ENCODE data around the gene ALDH2.

The ALDH2 gene

DNA sequence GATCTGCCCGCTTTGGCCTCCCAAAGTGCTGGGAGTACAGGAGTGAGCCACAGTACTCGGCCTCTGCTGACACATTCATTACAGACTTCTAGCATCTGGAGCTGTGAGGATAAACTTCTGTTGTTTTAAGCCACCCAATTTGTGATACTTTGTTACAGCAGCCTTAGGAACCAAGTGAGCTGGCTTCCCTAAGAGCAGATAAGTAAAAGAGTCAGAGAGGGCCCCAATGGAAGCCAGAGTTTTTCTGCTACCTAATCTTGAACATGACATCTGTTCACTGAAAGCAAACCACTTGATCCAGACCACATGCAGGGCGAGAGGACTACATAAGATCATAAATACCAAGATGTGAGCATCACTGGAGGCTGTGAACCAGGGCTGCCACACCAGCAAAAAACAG lies 71.6 kb downstream of the ALDH2 start:
- TF ChIP-seq, protein P1, sequence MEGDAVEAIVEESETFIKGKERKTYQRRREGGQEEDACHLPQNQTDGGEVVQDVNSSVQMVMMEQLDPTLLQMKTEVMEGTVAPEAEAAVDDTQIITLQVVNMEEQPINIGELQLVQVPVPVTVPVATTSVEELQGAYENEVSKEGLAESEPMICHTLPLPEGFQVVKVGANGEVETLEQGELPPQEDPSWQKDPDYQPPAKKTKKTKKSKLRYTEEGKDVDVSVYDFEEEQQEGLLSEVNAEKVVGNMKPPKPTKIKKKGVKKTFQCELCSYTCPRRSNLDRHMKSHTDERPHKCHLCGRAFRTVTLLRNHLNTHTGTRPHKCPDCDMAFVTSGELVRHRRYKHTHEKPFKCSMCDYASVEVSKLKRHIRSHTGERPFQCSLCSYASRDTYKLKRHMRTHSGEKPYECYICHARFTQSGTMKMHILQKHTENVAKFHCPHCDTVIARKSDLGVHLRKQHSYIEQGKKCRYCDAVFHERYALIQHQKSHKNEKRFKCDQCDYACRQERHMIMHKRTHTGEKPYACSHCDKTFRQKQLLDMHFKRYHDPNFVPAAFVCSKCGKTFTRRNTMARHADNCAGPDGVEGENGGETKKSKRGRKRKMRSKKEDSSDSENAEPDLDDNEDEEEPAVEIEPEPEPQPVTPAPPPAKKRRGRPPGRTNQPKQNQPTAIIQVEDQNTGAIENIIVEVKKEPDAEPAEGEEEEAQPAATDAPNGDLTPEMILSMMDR (IDR thresholded peaks at IDR 0.05; ENCODE audit: extremely low read depth, missing control alignments): no peak
- DNase-seq (ENCODE audit: low spot score): no peak

DNA sequence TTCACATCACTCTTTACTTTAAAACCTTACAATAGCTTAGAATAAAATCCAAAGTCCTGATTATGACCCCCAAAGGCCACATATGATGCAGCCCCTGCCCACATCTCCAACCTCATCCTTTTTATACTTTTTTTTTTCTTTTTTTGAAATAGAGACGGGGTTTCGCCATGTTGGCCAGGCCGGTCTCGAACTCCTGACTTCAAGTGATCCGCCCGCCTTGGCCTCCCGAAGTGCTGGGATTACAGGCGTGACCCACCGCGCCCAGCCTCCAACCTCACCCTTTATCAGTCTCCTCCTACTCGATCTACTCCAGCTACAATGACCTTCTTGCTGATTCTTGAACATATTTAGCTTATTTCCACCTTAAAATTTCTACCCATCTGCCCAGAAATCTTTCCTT lies 74.1 kb downstream of the ALDH2 start:
- no peak for DNase-seq (ENCODE audit: low spot score)
- TF ChIP-seq, protein P1 (IDR thresholded peaks at IDR 0.05; ENCODE audit: extremely low read depth, missing control alignments): no peak

DNA sequence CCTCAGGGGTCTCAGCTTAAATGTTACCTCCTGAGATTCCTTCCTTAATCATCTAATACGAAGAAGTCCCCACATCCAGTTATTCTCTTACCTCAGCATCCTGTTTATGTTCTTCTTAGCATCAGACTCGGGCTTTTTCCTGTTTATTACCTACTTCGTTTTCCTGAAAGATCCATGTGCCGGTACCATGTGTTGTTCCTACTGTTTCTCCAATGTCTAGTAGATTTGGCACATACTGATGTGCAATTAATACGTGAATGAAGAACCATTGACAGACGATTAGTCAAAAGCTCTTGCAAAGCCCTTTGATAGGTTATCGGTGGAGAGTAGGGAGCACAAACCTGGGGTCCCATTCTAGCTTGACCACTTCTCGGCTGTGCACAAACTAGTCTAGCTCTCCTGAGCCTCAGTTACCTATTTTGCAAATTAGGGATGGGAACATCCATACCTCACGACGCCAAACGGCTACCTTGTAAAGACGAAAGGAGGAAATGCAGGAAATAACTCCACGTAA lies 74.6 kb downstream of the ALDH2 start:
- DNase-seq (ENCODE audit: low spot score): no peak
- TF ChIP-seq, protein P1 (IDR thresholded peaks at IDR 0.05; ENCODE audit: extremely low read depth, missing control alignments): no peak

DNA sequence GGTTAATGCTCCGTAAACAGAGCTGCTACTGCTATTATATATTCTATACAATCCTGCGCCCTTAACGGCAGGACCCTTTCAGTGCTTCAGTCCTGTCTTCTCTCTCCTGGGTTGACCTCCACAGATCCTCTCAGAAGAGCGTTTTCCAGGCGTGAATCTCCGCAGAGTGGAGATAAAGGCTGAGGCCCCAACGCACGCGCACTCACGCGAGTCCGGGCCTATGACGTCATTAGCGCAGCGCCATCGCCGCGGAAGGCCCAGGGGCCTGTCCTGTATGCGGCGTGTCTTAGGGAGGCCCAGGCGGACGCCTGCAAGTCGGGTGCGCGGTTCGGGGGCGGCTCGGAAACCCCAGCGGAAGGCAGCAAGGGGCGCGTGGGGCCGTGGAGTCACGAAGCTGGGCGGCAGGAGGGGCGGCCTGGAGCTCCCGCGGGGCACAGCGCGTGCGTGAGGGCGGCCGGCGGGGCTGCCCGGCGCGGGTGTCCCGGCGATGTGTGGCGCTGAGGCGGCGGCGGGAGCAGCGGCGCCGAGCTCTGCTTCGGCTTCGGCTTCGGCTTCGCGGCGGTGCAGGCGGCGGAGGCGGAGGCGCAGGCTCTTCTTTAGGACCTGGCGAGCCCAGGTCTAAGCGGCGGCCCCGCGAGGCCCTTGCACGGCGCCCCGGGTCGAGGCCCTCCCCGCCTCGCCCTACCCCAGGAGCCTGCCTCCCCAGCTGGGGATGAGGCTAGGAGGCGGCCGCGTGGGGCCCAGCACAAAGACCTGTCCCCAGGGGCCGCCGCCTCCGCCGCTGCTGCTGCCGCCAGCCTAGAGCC lies 75.2 kb downstream of the ALDH2 start, which contains the start of gene MAPKAPK5:
MAPKAPK5 (plus strand) TSS at position 479 of the 806 bp plus-strand sequence. CDS start 506 bp downstream, outside the sequence.
- TF ChIP-seq, protein P1 (IDR thresholded peaks at IDR 0.05; ENCODE audit: extremely low read depth, missing control alignments): no peak
- peak; percentile 98 for DNase-seq (ENCODE audit: low spot score)

DNA sequence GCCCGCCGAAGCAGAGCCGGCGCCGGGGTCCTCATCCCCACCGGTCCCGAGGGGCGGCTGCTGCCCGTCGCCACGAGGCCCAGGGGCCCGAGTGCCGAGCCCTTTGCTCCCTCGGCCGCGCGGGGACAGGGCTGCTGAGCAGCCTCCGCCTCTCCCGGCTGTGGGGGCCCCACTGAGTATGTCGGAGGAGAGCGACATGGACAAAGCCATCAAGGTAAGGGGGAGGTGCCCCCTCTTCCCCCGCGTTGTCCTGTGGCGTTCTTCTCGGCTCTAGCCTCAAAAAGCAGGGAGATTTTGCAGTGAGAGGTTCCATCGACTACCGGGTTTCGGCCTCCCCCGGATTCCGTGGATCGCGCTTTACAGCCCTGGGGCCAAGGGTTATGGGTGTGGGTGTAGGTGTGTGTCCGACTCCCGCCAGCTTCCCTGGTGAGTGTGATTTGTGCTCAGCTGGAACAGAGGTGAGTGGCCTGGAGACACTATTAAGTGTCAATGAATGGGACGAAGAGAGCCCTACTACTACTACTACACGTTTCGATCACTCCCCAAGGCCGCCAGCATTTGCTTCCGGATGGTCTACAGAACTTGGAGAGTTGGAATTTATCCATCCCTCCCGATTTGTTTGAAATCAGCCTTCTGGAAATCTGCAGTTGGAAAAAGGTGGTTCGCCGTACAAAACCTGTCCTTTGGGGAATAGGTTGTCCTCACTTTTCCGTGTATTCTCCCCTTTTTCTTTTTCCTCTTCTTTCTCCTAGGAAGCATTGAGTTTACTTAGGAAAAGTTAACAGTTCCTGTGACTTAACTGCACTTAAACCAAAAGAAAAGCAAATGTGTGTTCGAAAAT lies 76.0 kb downstream of the ALDH2 start:
- DNase-seq (ENCODE audit: low spot score): no peak
- TF ChIP-seq, protein P1 (IDR thresholded peaks at IDR 0.05; ENCODE audit: extremely low read depth, missing control alignments): no peak

DNA sequence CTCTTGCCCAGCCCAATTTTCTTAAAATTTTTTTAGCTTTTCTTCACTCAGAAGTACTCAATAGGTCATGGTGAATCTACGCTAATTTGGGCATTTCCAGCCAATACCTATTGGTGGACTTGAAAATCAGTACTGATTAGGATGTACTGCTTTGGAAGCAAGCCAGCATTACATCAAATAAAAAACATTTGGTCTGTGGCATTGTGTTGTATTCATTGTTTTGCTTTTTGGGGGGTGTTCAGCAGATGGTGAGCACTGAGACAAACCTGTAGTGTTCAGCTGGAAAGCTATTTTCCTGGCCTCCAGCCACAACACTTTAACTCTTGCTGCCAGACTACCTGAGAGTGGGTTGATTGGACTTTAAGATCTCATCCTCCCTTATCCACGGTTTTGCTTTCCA lies 79.3 kb downstream of the ALDH2 start:
- no peak for DNase-seq (ENCODE audit: low spot score)
- TF ChIP-seq, protein P1 (IDR thresholded peaks at IDR 0.05; ENCODE audit: extremely low read depth, missing control alignments): no peak

DNA sequence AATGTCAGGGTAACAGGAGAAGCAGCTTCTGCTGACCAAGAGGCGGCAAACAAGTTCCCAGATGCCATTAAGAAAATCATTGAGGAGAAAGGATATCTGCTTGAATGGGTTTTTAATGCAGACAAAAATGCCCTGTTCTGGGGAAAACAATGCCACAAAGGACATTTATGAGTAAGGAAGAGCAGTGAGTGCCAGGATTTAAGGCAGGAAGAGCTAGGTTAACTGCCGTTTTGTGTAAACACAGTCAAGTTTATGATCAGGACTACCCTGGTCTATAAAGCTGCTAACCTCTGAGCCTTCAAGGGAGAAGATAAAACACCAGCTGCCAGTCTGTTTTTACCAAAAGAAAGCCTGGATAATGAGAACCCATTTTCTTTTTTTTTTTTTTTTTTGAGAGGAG lies 83.8 kb downstream of the ALDH2 start:
- TF ChIP-seq, protein P1 (IDR thresholded peaks at IDR 0.05; ENCODE audit: extremely low read depth, missing control alignments): no peak
- DNase-seq (ENCODE audit: low spot score): no peak

All from GM20000 (cell line).